Effector memory CD8-positive, alpha-beta T cell (primary cell): ENCODE measurements around the gene ATP2B2.

Experiments used
- ATAC-seq: fragments of 150-1000 bp; cut with Tn5 transposase; replicated peaks from 2 replicates; pipeline ENCODE4 v1.10.0; 2021; ENCODE audit warnings: mild to moderate bottlenecking, moderate library complexity
- DNase-seq, 3 experiments: peaks; one replicate each; pipeline ENCODE4 v3.0.0; 2021
- H3K27ac Mint-ChIP-seq, 2 donors: one replicate each; pipeline ENCODE4 v1.8.0; 2022; ENCODE audit warnings: mild to moderate bottlenecking in 2 of 2, mixed read lengths in 2 of 2, moderate library complexity in 2 of 2
- H3K27me3 Mint-ChIP-seq, 2 donors: one replicate each; pipeline ENCODE4 v1.8.0; 2022; ENCODE audit warnings: mixed read lengths in 2 of 2
- H3K36me3 Mint-ChIP-seq: one replicate; pipeline ENCODE4 v1.8.0; 2022; ENCODE audit warnings: mild to moderate bottlenecking, moderate library complexity, mixed read lengths; ENCODE audit not compliant: insufficient read depth
- H3K4me1 Mint-ChIP-seq, 2 donors: one replicate each; pipeline ENCODE4 v1.8.0; 2022; ENCODE audit warnings: low read depth in 2 of 2, mixed read lengths in 2 of 2
- H3K4me3 Mint-ChIP-seq, 2 donors: one replicate each; pipeline ENCODE4 v1.8.0; 2022; ENCODE audit warnings: mild to moderate bottlenecking in 2 of 2, mixed read lengths in 2 of 2, moderate library complexity in 2 of 2
- H3K9me3 Mint-ChIP-seq, 2 donors: one replicate each; pipeline ENCODE4 v1.8.0; 2022; ENCODE audit warnings: mixed read lengths in 2 of 2

The ATP2B2 gene

DNA sequence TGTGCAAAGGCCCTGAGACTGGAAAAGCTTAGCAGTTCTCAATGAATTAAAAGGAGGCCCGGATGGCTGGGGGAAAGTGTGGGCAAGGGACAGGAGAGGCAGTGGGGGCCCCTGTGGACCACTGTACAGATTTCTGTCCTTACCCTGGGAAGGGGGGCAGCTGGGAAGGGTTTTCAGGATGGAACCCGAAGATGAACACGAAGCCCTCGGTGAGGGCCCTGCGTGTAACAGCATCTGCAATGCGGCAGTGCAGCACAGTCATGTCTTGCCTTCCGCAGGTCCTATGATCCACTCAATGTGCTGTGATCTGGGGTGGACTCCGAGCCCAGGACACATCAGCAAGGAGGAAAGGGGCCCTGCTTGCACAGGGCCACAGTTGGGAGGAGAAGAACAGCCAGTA, 7.9 kb upstream of the ATP2B2 start:
- no peaks in the 10 kb centered on the region for H3K4me1 Mint-ChIP-seq
- no peak overlapping the region for H3K4me3 Mint-ChIP-seq
- no peak for DNase-seq
- no peaks in the 10 kb centered on the region for H3K9me3 Mint-ChIP-seq
- H3K36me3 Mint-ChIP-seq, result no peaks in the 10 kb centered on the region
- ATAC-seq, result no peak
- peaks cover 5 to 28% of the 10 kb centered on the region in 2 donors for H3K27me3 Mint-ChIP-seq
- H3K27ac Mint-ChIP-seq, result no peak overlapping the region

DNA sequence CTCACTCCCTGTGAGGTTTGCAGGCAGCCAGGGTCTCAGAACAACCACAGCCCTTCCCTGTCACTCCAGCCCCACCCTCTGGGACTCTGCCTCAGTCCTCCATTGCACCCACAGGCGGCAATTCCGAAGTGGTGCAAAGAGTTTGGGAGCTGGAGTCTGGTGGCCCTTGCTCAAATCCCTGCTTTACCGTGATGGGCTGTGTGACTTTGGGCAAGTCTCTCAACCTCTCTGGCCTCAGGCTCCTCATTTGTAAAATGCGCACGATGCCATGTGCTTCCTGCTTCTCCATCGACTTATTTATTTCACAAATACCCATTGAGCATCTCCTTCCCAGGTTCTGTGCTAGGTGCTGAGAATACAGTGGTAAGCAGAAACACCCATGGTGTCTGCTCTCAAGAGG, 7.3 kb upstream of the ATP2B2 start:
- Mint-ChIP-seq H3K36me3 (no peaks in the 10 kb centered on the region), H3K27me3 (peaks cover 3 to 28% of the 10 kb centered on the region in 2 donors), H3K4me3 (no peak overlapping the region), H3K27ac (no peak overlapping the region), H3K9me3 (no peaks in the 10 kb centered on the region), H3K4me1 (no peaks in the 10 kb centered on the region)
- ATAC-seq (no peak), DNase-seq (no peak)

- H3K4me3 Mint-ChIP-seq, result no peak overlapping the region
- H3K27me3 Mint-ChIP-seq, result peaks cover 0 to 26% of the 10 kb centered on the region in 2 donors
- H3K9me3 Mint-ChIP-seq, result no peaks in the 10 kb centered on the region
- H3K27ac Mint-ChIP-seq, result no peak overlapping the region
- no peaks in the 10 kb centered on the region for H3K4me1 Mint-ChIP-seq
- no peaks in the 10 kb centered on the region for H3K36me3 Mint-ChIP-seq
- no peak for ATAC-seq
- no peak for DNase-seq
These were observed 6.6 kb upstream of the ATP2B2 start for GRCh38 chr3:10511809-10512494.

GRCh38 chr3:10510743-10511432, 5.5 kb upstream of the ATP2B2 start:
- H3K27ac Mint-ChIP-seq, result no peak overlapping the region
- no peak for ATAC-seq
- H3K4me3 Mint-ChIP-seq, result no peak overlapping the region
- no peaks in the 10 kb centered on the region for H3K36me3 Mint-ChIP-seq
- no peaks in the 10 kb centered on the region for H3K9me3 Mint-ChIP-seq
- peaks cover 0 to 33% of the 10 kb centered on the region in 2 donors for H3K27me3 Mint-ChIP-seq
- no peak for DNase-seq
- no peaks in the 10 kb centered on the region for H3K4me1 Mint-ChIP-seq

GRCh38 chr3:10510086-10510742, 4.8 kb upstream of the ATP2B2 start:
- Mint-ChIP-seq H3K36me3 (no peaks in the 10 kb centered on the region), H3K9me3 (no peaks in the 10 kb centered on the region), H3K27ac (peak overlapping the region; percentile 62 to 63), H3K4me1 (no peaks in the 10 kb centered on the region), H3K27me3 (peaks cover 0 to 39% of the 10 kb centered on the region in 2 donors), H3K4me3 (no peak overlapping the region)
- ATAC-seq, result no peak
- no peak for DNase-seq

DNA sequence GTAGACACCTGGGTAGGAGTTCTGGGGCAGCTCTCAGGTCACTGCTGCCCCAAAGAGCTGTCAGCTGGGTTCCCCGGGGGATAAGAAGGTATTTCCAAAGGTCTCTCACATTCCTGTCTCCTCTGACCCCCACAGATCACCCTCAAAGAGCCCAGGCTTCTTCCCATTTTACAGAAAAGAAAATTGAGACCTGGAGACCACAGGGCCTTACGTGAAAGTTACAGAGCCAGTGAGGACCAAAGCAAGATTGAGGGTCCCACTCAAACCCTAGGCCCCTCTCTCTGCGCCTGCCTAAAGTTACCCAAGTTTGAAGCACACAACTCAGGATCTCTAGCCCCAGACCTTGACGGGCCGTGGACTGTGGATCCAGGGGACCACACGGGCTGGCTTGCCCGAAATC, 3.9 kb upstream of the ATP2B2 start:
- Mint-ChIP-seq H3K9me3 (no peaks in the 10 kb centered on the region), H3K4me1 (peaks cover 0 to 3% of the 10 kb centered on the region in 2 donors), H3K27ac (peak overlapping the region; percentile 62 to 63), H3K4me3 (no peak overlapping the region), H3K27me3 (peaks cover 5 to 48% of the 10 kb centered on the region in 2 donors), H3K36me3 (no peaks in the 10 kb centered on the region)
- DNase-seq (no peak), ATAC-seq (no peak)

- H3K4me1 Mint-ChIP-seq, result peaks cover 0 to 3% of the 10 kb centered on the region in 2 donors
- no peaks in the 10 kb centered on the region for H3K36me3 Mint-ChIP-seq
- ATAC-seq, result no peak
- H3K27me3 Mint-ChIP-seq, result peaks cover 5 to 54% of the 10 kb centered on the region in 2 donors
- no peak overlapping the region for H3K4me3 Mint-ChIP-seq
- no peak for DNase-seq
- H3K27ac Mint-ChIP-seq, result no peak overlapping the region
- H3K9me3 Mint-ChIP-seq, result no peaks in the 10 kb centered on the region
These were observed 3.4 kb upstream of the ATP2B2 start for GRCh38 chr3:10508619-10509260.

DNA sequence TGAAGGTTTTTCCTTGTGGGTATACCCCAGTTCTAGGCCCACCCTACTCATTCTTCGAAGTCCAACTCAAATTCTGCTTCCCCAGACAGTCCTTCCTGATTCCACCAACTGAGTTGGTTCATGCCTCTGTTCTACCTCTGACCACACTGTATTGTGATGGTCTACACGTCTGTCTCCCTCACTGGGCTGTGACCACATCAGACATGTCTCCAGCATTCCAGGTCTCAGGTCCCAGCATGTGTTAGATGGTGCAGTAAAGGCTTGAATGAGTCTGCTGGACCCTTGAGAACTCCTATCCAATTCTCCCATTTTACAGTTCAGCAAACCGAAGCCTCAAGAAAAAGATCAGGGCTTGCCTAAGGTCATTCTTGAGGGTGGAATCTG, 2.8 kb upstream of the ATP2B2 start:
- H3K9me3 Mint-ChIP-seq, result no peaks in the 10 kb centered on the region
- DNase-seq (no peak), ATAC-seq (no peak)
- H3K27me3 Mint-ChIP-seq, result peaks cover 5 to 59% of the 10 kb centered on the region in 2 donors
- peaks cover 0 to 3% of the 10 kb centered on the region in 2 donors for H3K4me1 Mint-ChIP-seq
- H3K36me3 Mint-ChIP-seq, result no peaks in the 10 kb centered on the region
- H3K27ac Mint-ChIP-seq, result no peak overlapping the region
- H3K4me3 Mint-ChIP-seq, result no peak overlapping the region

DNA sequence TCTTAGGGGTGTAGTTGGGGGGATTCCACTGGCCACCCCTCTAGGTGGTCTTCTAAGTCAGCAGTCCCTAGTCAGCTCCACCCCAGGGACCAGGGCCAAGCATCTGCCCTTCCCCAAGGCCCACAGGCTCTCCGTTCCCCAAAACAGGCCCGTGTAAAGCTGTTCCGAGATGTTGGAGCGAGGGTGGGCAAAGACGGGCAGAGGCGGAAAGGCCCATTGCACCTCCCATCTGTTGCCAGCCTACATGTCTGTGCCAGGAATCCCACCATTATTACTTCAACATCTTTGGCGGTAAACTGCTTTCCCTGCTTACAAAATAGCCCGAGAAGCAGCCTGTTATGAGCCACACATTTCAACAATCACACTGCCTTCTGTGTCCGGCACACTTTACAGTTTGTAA, 1.9 kb upstream of the ATP2B2 start:
- Mint-ChIP-seq H3K4me1 (peaks cover 0 to 3% of the 10 kb centered on the region in 2 donors), H3K9me3 (no peaks in the 10 kb centered on the region), H3K27ac (no peak overlapping the region), H3K36me3 (no peaks in the 10 kb centered on the region), H3K27me3 (peaks cover 5 to 63% of the 10 kb centered on the region in 2 donors), H3K4me3 (no peak overlapping the region)
- DNase-seq (no peak), ATAC-seq (no peak)

GRCh38 chr3:10506696-10507095, 1.3 kb upstream of the ATP2B2 start:
- ATAC-seq (no peak), DNase-seq (no peak)
- Mint-ChIP-seq H3K27me3 (peaks cover 10 to 69% of the 10 kb centered on the region in 2 donors), H3K4me3 (no peak overlapping the region), H3K9me3 (no peaks in the 10 kb centered on the region), H3K36me3 (no peaks in the 10 kb centered on the region), H3K4me1 (peaks cover 0 to 3% of the 10 kb centered on the region in 2 donors), H3K27ac (no peak overlapping the region)

- H3K4me3 Mint-ChIP-seq, result peak overlapping the region in 1 of 2 donors; percentile 33
- ATAC-seq, result no peak
- no peaks in the 10 kb centered on the region for H3K9me3 Mint-ChIP-seq
- H3K36me3 Mint-ChIP-seq, result no peaks in the 10 kb centered on the region
- DNase-seq, result no peak
- H3K4me1 Mint-ChIP-seq, result peaks cover 0 to 3% of the 10 kb centered on the region in 2 donors
- H3K27ac Mint-ChIP-seq, result no peak overlapping the region
- peaks cover 11 to 69% of the 10 kb centered on the region in 2 donors for H3K27me3 Mint-ChIP-seq
These were observed 602 bp upstream of the ATP2B2 start for GRCh38 chr3:10505791-10506585.

DNA sequence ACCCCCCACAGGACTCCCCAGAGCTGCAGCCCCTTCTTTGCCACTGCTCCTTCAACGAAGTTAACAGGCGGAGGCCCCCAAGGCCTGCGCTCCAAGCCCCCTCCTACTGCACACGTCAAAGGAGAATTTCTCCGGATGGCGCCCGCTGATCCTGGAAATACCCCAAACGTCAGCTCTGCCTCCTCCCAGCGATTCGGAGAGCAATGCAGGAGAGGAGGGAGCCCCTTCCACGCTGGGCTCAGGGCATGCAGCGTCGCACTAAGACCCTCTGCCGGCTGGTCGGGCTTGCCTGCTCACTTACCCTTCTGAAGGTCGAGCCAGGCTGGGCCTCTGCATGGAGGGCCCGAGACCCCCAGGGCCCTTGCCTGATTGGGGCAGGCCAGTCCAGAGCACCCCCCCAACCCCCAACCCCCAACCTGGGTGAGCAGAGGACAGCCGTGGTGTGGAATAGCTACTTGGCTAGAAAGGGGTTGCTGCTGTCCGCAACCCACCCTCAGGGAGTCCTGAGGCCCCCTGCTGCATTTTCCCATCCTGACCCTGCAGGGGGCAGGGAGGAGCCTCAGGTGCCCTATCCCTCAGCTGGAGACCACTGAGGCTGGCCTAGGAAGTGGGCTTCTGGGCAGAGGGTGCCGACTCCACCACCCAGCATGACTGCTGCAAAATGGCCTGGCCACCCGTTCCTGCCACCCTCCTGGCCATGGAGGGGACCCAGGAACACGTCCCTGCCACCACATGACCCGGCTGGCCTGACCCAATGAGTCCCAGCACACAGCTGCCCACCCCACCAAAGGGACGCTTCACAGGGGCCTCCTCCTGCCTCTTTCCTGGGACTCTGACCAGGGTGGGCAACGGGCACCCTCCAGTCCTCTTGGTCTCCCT, 976 bp downstream of the ATP2B2 start:
- H3K9me3 Mint-ChIP-seq, result no peaks in the 10 kb centered on the region
- no peak overlapping the region for H3K27ac Mint-ChIP-seq
- H3K27me3 Mint-ChIP-seq, result peaks cover 11 to 75% of the 10 kb centered on the region in 2 donors
- no peak for DNase-seq
- no peak for ATAC-seq
- H3K4me1 Mint-ChIP-seq, result peaks cover 3 to 8% of the 10 kb centered on the region in 2 donors
- no peaks in the 10 kb centered on the region for H3K36me3 Mint-ChIP-seq
- peak overlapping the region in 1 of 2 donors; percentile 52 for H3K4me3 Mint-ChIP-seq
